DOHH2 (cell line): Measurements from ENCODE around the gene C2CD2L.
"Not testable (repeated sequence)": the region's sequence is repeated elsewhere in the genome, so short reads cannot be mapped to it uniquely, and the experiment has no call there.

Experiments
- H3F3A ChIP-seq: fragments of 200-600 bp; sonication (generic), shearing (Covaris generic); 2 replicates; pipeline ENCODE4 v1.6.0; 2016; ENCODE audit warnings: antibody characterized with exemption, mild to moderate bottlenecking; ENCODE audit not compliant: control insufficient read depth, insufficient read depth
- H3K27ac ChIP-seq: fragments of 200-600 bp; sonication (generic); 2 replicates; pipeline ENCODE4 v1.5.1; 2014; ENCODE audit warnings: low read depth, mild to moderate bottlenecking, low read length, moderate library complexity
- H3K27me3 ChIP-seq: fragments of 200-600 bp; sonication (generic); 2 replicates; pipeline ENCODE4 v1.6.1; 2014; ENCODE audit warnings: mild to moderate bottlenecking, low read length, mixed read lengths; ENCODE audit not compliant: control insufficient read depth
- H3K36me3 ChIP-seq: fragments of 200-600 bp; sonication (generic); 2 replicates; pipeline ENCODE4 v1.6.1; 2014; ENCODE audit warnings: mild to moderate bottlenecking, low read length, moderate library complexity, mixed read lengths; ENCODE audit not compliant: control insufficient read depth
- H3K4me1 ChIP-seq: fragments of 200-600 bp; sonication (generic); 2 replicates; pipeline ENCODE4 v1.6.1; 2014; ENCODE audit warnings: mild to moderate bottlenecking, low read length, mixed read lengths; ENCODE audit not compliant: control insufficient read depth
- H3K4me2 ChIP-seq: fragments of 200-600 bp; sonication (generic); 2 replicates; pipeline ENCODE4 v1.6.0; 2014; ENCODE audit warnings: mild to moderate bottlenecking, low read length, moderate library complexity
- H3K4me3 ChIP-seq: fragments of 200-600 bp; sonication (generic); 2 replicates; pipeline ENCODE4 v1.5.1; 2014; ENCODE audit warnings: mild to moderate bottlenecking, low read length, mixed read lengths
- H3K79me2 ChIP-seq: fragments of 200-600 bp; sonication (generic); 2 replicates; pipeline ENCODE4 v1.6.1; 2014; ENCODE audit warnings: mild to moderate bottlenecking, low read length, mixed read lengths; ENCODE audit not compliant: control insufficient read depth
- H3K9me2 ChIP-seq: fragments of 200-600 bp; sonication (generic); replicated peaks from 2 replicates; pipeline ENCODE4 v1.6.1; 2014; ENCODE audit warnings: mild to moderate bottlenecking, low read length, mixed read lengths; ENCODE audit not compliant: control insufficient read depth
- H3K9me3 ChIP-seq: fragments of 200-600 bp; sonication (generic); 2 replicates; pipeline ENCODE4 v1.6.1; 2014; ENCODE audit warnings: antibody characterized with exemption, low read length, mixed read lengths; ENCODE audit not compliant: control insufficient read depth, insufficient read depth
- H4K20me1 ChIP-seq: fragments of 200-600 bp; sonication (generic); 2 replicates; pipeline ENCODE4 v1.6.0; 2014; ENCODE audit warnings: low read depth, mild to moderate bottlenecking, antibody characterized with exemption, low read length, moderate library complexity; ENCODE audit not compliant: control insufficient read depth, insufficient read depth
- CTCF ChIP-seq: fragments of 200-600 bp; sonication (generic); IDR thresholded peaks from one replicate; pipeline ENCODE4 v1.5.1; 2014; ENCODE audit warnings: antibody characterized with exemption, mild to moderate bottlenecking, low read depth, low read length; ENCODE audit not compliant: poor library complexity, severe bottlenecking
- EZH2phosphoT487 ChIP-seq: fragments of 200-600 bp; sonication (generic); IDR thresholded peaks from 2 replicates; pipeline ENCODE4 v1.6.1; 2017; ENCODE audit warnings: borderline replicate concordance, mild to moderate bottlenecking, antibody characterized with exemption, low read length, moderate library complexity, mixed read lengths

C2CD2L gene

GRCh38 chr11:119130662-119131061, 23.5 kb downstream of the C2CD2L start:
- Histone ChIP-seq H3K4me2 (no peak overlapping the region), H3K27ac (no peak overlapping the region), H3K9me3 (no peaks in the 10 kb centered on the region), H3K9me2 (no peaks in the 10 kb centered on the region), H4K20me1 (0 out of 2 replicates have a peak, but pooled peaks cover 4% of the 10 kb centered on the region), H3F3A (0 out of 2 replicates have a peak, but pooled peaks cover 4% of the 10 kb centered on the region), H3K36me3 (peaks cover 56% of the 10 kb centered on the region), H3K27me3 (no peaks in the 10 kb centered on the region), H3K79me2 (peaks cover 5% of the 10 kb centered on the region), H3K4me1 (peaks cover 8% of the 10 kb centered on the region), H3K4me3 (no peak overlapping the region)
- no peak for TF ChIP-seq CTCF
- no peak for TF ChIP-seq EZH2phosphoT487

- TF ChIP-seq CTCF (peak; percentile 68), EZH2phosphoT487 (no peak)
- Histone ChIP-seq H3K4me1 (no peaks in the 10 kb centered on the region), H3K27me3 (no peaks in the 10 kb centered on the region), H3F3A (no peaks in the 10 kb centered on the region), H3K4me2 (no peak overlapping the region), H3K79me2 (no peaks in the 10 kb centered on the region), H3K4me3 (no peak overlapping the region), H3K36me3 (peaks cover 48% of the 10 kb centered on the region), H3K9me3 (no peaks in the 10 kb centered on the region), H3K9me2 (no peaks in the 10 kb centered on the region), H3K27ac (no peak overlapping the region), H4K20me1 (0 out of 2 replicates have a peak, but pooled peaks cover 4% of the 10 kb centered on the region)
These were observed 27.3 kb downstream of the C2CD2L start for GRCh38 chr11:119134389-119134978.

GRCh38 chr11:119139276-119139675, 32.1 kb downstream of the C2CD2L start:
- not testable (repeated sequence) for H3K79me2 ChIP-seq, H3K9me2 ChIP-seq, H3K4me3 ChIP-seq, H3F3A ChIP-seq, H4K20me1 ChIP-seq, H3K36me3 ChIP-seq, H3K27me3 ChIP-seq, H3K4me2 ChIP-seq, H3K27ac ChIP-seq, H3K9me3 ChIP-seq, H3K4me1 ChIP-seq

- no peaks in the 10 kb centered on the region for H3K79me2 ChIP-seq
These were observed 37.8 kb downstream of the C2CD2L start for GRCh38 chr11:119144825-119145486.

More at GRCh38 chr11:119144825-119145486, 37.8 kb downstream of the C2CD2L start:
- TF ChIP-seq EZH2phosphoT487 (no peak), CTCF (peak; percentile 34)
- H3K27ac ChIP-seq: no peak overlapping the region
- H4K20me1 ChIP-seq: no peaks in the 10 kb centered on the region
- no peak overlapping the region for H3K4me2 ChIP-seq
- H3K36me3 ChIP-seq: no peaks in the 10 kb centered on the region
- peaks cover 45% of the 10 kb centered on the region for H3K27me3 ChIP-seq
- no peak overlapping the region for H3K4me3 ChIP-seq
- H3K9me3 ChIP-seq: no peaks in the 10 kb centered on the region
- no peaks in the 10 kb centered on the region for H3F3A ChIP-seq
- H3K4me1 ChIP-seq: peaks cover 13% of the 10 kb centered on the region
- no peaks in the 10 kb centered on the region for H3K9me2 ChIP-seq
